KOPT-K1 (cell line): ENCODE measurements around the gene COL5A1.
"Not testable (repeated sequence)": the region's sequence is repeated elsewhere in the genome, so short reads cannot be mapped to it uniquely, and the experiment has no call there.

Experiments
- H3K27ac ChIP-seq: fragments of 200-600 bp; sonication (generic); 2 replicates; pipeline ENCODE4 v1.5.1; 2016; ENCODE audit warnings: antibody characterized with exemption, mild to moderate bottlenecking, low read depth, low read length; ENCODE audit not compliant: poor library complexity, severe bottlenecking
- H3K36me3 ChIP-seq: fragments of 200-600 bp; sonication (generic); 2 replicates; pipeline ENCODE4 v1.5.1; 2017; ENCODE audit warnings: antibody characterized with exemption, mild to moderate bottlenecking, low read length, moderate library complexity; ENCODE audit not compliant: insufficient read depth
- H3K9me3 ChIP-seq: fragments of 200-600 bp; sonication (generic); 2 replicates; pipeline ENCODE4 v1.5.1; 2017; ENCODE audit warnings: antibody characterized with exemption, low read length, mild to moderate bottlenecking; ENCODE audit not compliant: insufficient read depth, poor library complexity, severe bottlenecking

Gene COL5A1

GRCh38 chr9:134700636-134701350 is 59.2 kb downstream of the COL5A1 start:
- no peak overlapping the region for H3K27ac ChIP-seq
- no peaks in the 10 kb centered on the region for H3K9me3 ChIP-seq
- H3K36me3 ChIP-seq = no peaks in the 10 kb centered on the region

- H3K36me3 ChIP-seq = no peaks in the 10 kb centered on the region
- H3K9me3 ChIP-seq = no peaks in the 10 kb centered on the region
- no peak overlapping the region for H3K27ac ChIP-seq
Measured at GRCh38 chr9:134701581-134702259, 60.1 kb downstream of the COL5A1 start.

GRCh38 chr9:134702291-134702690 is 60.7 kb downstream of the COL5A1 start:
- Histone ChIP-seq H3K36me3 (no peaks in the 10 kb centered on the region), H3K27ac (no peak overlapping the region), H3K9me3 (no peaks in the 10 kb centered on the region)

GRCh38 chr9:134703730-134704114 is 62.1 kb downstream of the COL5A1 start:
- not testable (repeated sequence) for H3K36me3 ChIP-seq, H3K9me3 ChIP-seq, H3K27ac ChIP-seq

- no peaks in the 10 kb centered on the region for H3K36me3 ChIP-seq
- no peak overlapping the region for H3K27ac ChIP-seq
- no peaks in the 10 kb centered on the region for H3K9me3 ChIP-seq
Measured at GRCh38 chr9:134704498-134704897, 62.9 kb downstream of the COL5A1 start.

- no peak overlapping the region for H3K27ac ChIP-seq
- no peaks in the 10 kb centered on the region for H3K9me3 ChIP-seq
- no peaks in the 10 kb centered on the region for H3K36me3 ChIP-seq
Measured at GRCh38 chr9:134705786-134706185, 64.2 kb downstream of the COL5A1 start.

GRCh38 chr9:134706522-134706921 is 64.9 kb downstream of the COL5A1 start:
- Histone ChIP-seq H3K27ac (no peak overlapping the region), H3K9me3 (no peaks in the 10 kb centered on the region), H3K36me3 (no peaks in the 10 kb centered on the region)

GRCh38 chr9:134707031-134707680 is 65.6 kb downstream of the COL5A1 start:
- Histone ChIP-seq H3K36me3 (no peaks in the 10 kb centered on the region), H3K27ac (no peak overlapping the region), H3K9me3 (no peaks in the 10 kb centered on the region)

GRCh38 chr9:134707731-134708671 is 66.4 kb downstream of the COL5A1 start:
- no peak overlapping the region for H3K27ac ChIP-seq

GRCh38 chr9:134708672-134709038 is 67.1 kb downstream of the COL5A1 start:
- H3K36me3 ChIP-seq = no peaks in the 10 kb centered on the region

More at GRCh38 chr9:134707731-134708671, 66.4 kb downstream of the COL5A1 start:
- H3K9me3 ChIP-seq = no peaks in the 10 kb centered on the region
- H3K36me3 ChIP-seq = no peaks in the 10 kb centered on the region

GRCh38 chr9:134709512-134710270 is 68.1 kb downstream of the COL5A1 start:
- H3K27ac ChIP-seq = no peak overlapping the region
- no peaks in the 10 kb centered on the region for H3K9me3 ChIP-seq
- H3K36me3 ChIP-seq = no peaks in the 10 kb centered on the region

More at GRCh38 chr9:134708672-134709038, 67.1 kb downstream of the COL5A1 start:
- Histone ChIP-seq H3K27ac (no peak overlapping the region), H3K9me3 (no peaks in the 10 kb centered on the region)

- H3K36me3 ChIP-seq = no peaks in the 10 kb centered on the region
- no peak overlapping the region for H3K27ac ChIP-seq
- no peaks in the 10 kb centered on the region for H3K9me3 ChIP-seq
Measured at GRCh38 chr9:134710271-134710540, 68.6 kb downstream of the COL5A1 start.

GRCh38 chr9:134710901-134711300 is 69.3 kb downstream of the COL5A1 start:
- no peaks in the 10 kb centered on the region for H3K9me3 ChIP-seq
- H3K27ac ChIP-seq = no peak overlapping the region
- H3K36me3 ChIP-seq = no peaks in the 10 kb centered on the region

- Histone ChIP-seq H3K9me3 (no peaks in the 10 kb centered on the region), H3K27ac (no peak overlapping the region), H3K36me3 (no peaks in the 10 kb centered on the region)
Measured at GRCh38 chr9:134712243-134712642, 70.6 kb downstream of the COL5A1 start.
